ENCODE results near the gene FBXL16.

- no peak for TF ChIP-seq POLR2A (IDR thresholded peaks at IDR 0.05)
- TF ChIP-seq CTCF (IDR thresholded peaks at IDR 0.05) = no peak
Measured at GRCh38 chr16:718389-718788, 12.8 kb upstream of the FBXL16 start.
